Peyer's patch (tissue), 4 donors: Measurements from ENCODE around the gene MMP14. TPM values are rescaled to one million over a fixed set of nuclear protein-coding genes. Genes with fewer than 3 reads are reported as not detected.

Experiments used
- DNase-seq, 3 donors: peaks; one replicate each; pipeline ENCODE4 v3.0.0-alpha.2; 2017 to 2019
- H3K27ac ChIP-seq, 4 donors: fragments of 200-600 bp; sonication (generic); one replicate each; pipeline ENCODE4 v1.5.1; 2016 to 2019
- H3K27me3 ChIP-seq, 2 donors: fragments of 200-600 bp; sonication (generic); one replicate each; pipeline ENCODE4 v1.5.1; 2019
- H3K36me3 ChIP-seq, 3 donors: fragments of 200-600 bp; sonication (generic); one replicate each; pipeline ENCODE4 v1.5.1; 2016 to 2019
- H3K4me1 ChIP-seq, 4 donors: fragments of 200-600 bp; sonication (generic); one replicate each; pipeline ENCODE4 v1.5.1; 2016 to 2019
- H3K4me3 ChIP-seq, 4 donors: fragments of 200-600 bp; sonication (generic); 1 replicate in 3 of 4; 2 replicates in 1 of 4; pipeline ENCODE4 v1.5.1; 2016 to 2019; ENCODE audit warnings: mild to moderate bottlenecking in 1 of 4
- H3K9me3 ChIP-seq, 4 donors: fragments of 200-600 bp; sonication (generic); one replicate each; pipeline ENCODE4 v1.5.1; 2016 to 2019; ENCODE audit warnings: mild to moderate bottlenecking in 1 of 4
- CTCF ChIP-seq, 6 experiments: fragments of 450-650 bp in 4 of 6; fragments of 200-600 bp in 2 of 6; sonication (generic) in 1 of 6; IDR thresholded peaks; one replicate each; pipeline ENCODE4 v1.5.1; 2017 to 2019; ENCODE audit warnings: antibody characterized with exemption in 6 of 6, mild to moderate bottlenecking in 3 of 6, moderate library complexity in 1 of 6
- POLR2A ChIP-seq, 2 donors: fragments of 450-650 bp; IDR thresholded peaks; one replicate each; pipeline ENCODE4 v1.5.1; 2017; ENCODE audit warnings: antibody characterized with exemption in 2 of 2, mild to moderate bottlenecking in 2 of 2, moderate library complexity in 2 of 2
- total RNA-seq, 4 donors: library from RNA; depleted of rRNA; stranded (reverse); fragments of >200 nt; gene quantifications; one replicate each; pipeline ENCODE4 v1.1.0, GENCODE V29; 2016

The MMP14 gene
- total RNA-seq, 4 donors from 2014 or later, result 63.0 to 116 (median 82.9) TPM

- Histone ChIP-seq H3K27ac (peak overlapping the region; percentile 69 to 86 (median 74)), H3K27me3 (no peaks in the 10 kb centered on the region), H3K9me3 (no peaks in the 10 kb centered on the region), H3K4me1 (peaks cover 0 to 40% (median 4%) of the 10 kb centered on the region in 4 donors), H3K4me3 (peak overlapping the region; percentile 55 to 63 (median 59)), H3K36me3 (no peaks in the 10 kb centered on the region)
- no peak for TF ChIP-seq CTCF (IDR thresholded peaks at IDR 0.05)
- DNase-seq, result peak in 2 of 3 donors; percentile 83 to 84
Observed at GRCh38 chr14:22887990-22888378, 51.6 kb downstream of the MMP14 start.

GRCh38 chr14:22888662-22889061, 52.3 kb downstream of the MMP14 start:
- Histone ChIP-seq H3K27ac (peak overlapping the region in 3 of 4 donors; percentile 69 to 86 (median 75)), H3K4me3 (no peak overlapping the region), H3K27me3 (no peaks in the 10 kb centered on the region), H3K36me3 (no peaks in the 10 kb centered on the region), H3K4me1 (peaks cover 0 to 34% (median 4%) of the 10 kb centered on the region in 4 donors), H3K9me3 (no peaks in the 10 kb centered on the region)
- TF ChIP-seq CTCF (IDR thresholded peaks at IDR 0.05) (no peak), POLR2A (IDR thresholded peaks at IDR 0.05) (no peak)
- peak in 2 of 3 donors; percentile 55 to 76 for DNase-seq

- no peak for DNase-seq
- no peaks in the 10 kb centered on the region for H3K27me3 ChIP-seq
- no peak overlapping the region for H3K4me3 ChIP-seq
- H3K27ac ChIP-seq, result no peak overlapping the region
- no peaks in the 10 kb centered on the region for H3K36me3 ChIP-seq
- no peak for TF ChIP-seq POLR2A (IDR thresholded peaks at IDR 0.05)
- no peak for TF ChIP-seq CTCF (IDR thresholded peaks at IDR 0.05)
- no peaks in the 10 kb centered on the region for H3K9me3 ChIP-seq
- H3K4me1 ChIP-seq, result peaks cover 0 to 24% (median 4%) of the 10 kb centered on the region in 4 donors
Observed at GRCh38 chr14:22890416-22890815, 54.0 kb downstream of the MMP14 start.

- no peak for TF ChIP-seq CTCF (IDR thresholded peaks at IDR 0.05)
- no peak for TF ChIP-seq POLR2A (IDR thresholded peaks at IDR 0.05)
- Histone ChIP-seq H3K9me3 (no peaks in the 10 kb centered on the region), H3K4me3 (no peak overlapping the region), H3K36me3 (no peaks in the 10 kb centered on the region), H3K27me3 (no peaks in the 10 kb centered on the region), H3K27ac (no peak overlapping the region), H3K4me1 (peaks cover 0 to 10% (median 2%) of the 10 kb centered on the region in 4 donors)
- peak in 1 of 3 donors; percentile 21 for DNase-seq
Observed at GRCh38 chr14:22892488-22892887, 56.1 kb downstream of the MMP14 start.

GRCh38 chr14:22893706-22894105, 57.3 kb downstream of the MMP14 start:
- TF ChIP-seq POLR2A (IDR thresholded peaks at IDR 0.05) (no peak), CTCF (IDR thresholded peaks at IDR 0.05) (no peak)
- H3K27ac ChIP-seq, result no peak overlapping the region
- H3K4me1 ChIP-seq, result no peaks in the 10 kb centered on the region
- no peaks in the 10 kb centered on the region for H3K27me3 ChIP-seq
- H3K4me3 ChIP-seq, result no peak overlapping the region
- H3K36me3 ChIP-seq, result no peaks in the 10 kb centered on the region
- no peaks in the 10 kb centered on the region for H3K9me3 ChIP-seq
- DNase-seq, result no peak

- DNase-seq, result no peak
- Histone ChIP-seq H3K27me3 (no peaks in the 10 kb centered on the region), H3K4me3 (no peak overlapping the region), H3K4me1 (no peaks in the 10 kb centered on the region), H3K36me3 (peaks cover 0 to 2% (median 0%) of the 10 kb centered on the region in 3 donors), H3K9me3 (no peaks in the 10 kb centered on the region), H3K27ac (no peak overlapping the region)
- TF ChIP-seq CTCF (IDR thresholded peaks at IDR 0.05), result no peak
- no peak for TF ChIP-seq POLR2A (IDR thresholded peaks at IDR 0.05)
Observed at GRCh38 chr14:22895402-22895801, 59.0 kb downstream of the MMP14 start.
